HTR-8/SVneo (cell line): Measurements from ENCODE around the gene PALM.
"Not testable (repeated sequence)": the region's sequence is repeated elsewhere in the genome, so short reads cannot be mapped to it uniquely, and the experiment has no call there.

Source experiments
- DNase-seq: peaks from one replicate; pipeline ENCODE4 v3.0.0; 2011; ENCODE audit warnings: low spot score, mixed read lengths; ENCODE audit not compliant: insufficient read length
- FAIRE-seq: peaks from 2 replicates; lab custom pipeline; 2011; peaks lifted over from hg19 to GRCh38; lab: Jason Lieb, UNC

The PALM gene

GRCh38 chr19:729564-729963 lies 20.8 kb downstream of the PALM start:
- not testable (repeated sequence) for FAIRE-seq, DNase-seq

DNA sequence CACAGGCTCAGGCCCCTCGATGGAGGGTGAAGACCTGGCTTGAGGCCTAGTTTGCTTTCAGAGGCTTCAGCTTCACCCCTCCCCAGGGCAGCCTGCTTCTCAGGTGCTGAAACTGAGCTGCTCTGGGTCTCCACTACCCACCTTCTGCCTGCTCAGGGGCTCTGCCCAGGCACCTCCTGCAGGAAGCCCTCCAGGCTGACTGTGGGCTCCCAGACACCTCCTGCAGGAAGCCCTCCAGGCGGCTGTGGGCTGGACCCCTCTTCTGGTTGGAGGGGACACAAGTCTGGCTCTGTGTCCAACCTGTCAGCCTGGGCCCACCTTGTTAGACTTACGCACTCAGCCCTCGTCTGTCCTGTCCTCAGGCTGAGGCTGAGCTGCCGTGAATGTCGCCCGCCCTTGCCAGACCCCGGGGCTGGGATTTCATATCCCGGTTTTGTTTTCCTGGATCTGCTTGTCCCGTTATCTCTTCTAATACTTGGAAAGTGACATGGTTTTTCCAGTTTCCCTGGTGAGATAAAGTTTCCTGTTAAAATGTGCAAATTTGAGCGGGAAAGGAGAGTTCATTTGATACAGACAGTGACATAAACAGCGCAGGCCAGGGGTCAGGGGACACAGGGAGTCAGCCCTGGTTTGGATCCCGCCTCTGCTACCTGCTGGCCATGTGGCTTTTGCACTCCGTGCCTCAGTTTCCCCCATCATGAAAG lies 21.4 kb downstream of the PALM start:
- FAIRE-seq = no peak
- DNase-seq = no peak

DNA sequence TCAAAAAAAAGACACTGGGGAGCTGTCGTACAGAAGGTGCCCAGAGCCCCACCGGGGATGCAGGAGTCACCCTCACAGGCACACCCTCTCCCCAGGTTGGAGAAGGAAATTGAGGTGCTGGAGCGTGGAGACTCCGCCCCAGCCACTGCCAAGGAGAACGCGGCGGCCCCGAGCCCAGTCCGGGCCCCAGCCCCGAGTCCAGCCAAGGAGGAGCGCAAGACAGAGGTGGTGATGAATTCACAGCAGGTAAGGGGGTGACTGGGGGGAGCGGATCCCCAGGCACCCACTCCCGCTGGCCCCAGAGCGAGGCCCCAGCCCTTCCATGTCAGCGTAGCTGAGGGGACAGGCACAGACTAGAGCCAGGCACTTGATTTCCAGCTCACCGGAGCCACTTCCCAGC lies 22.3 kb downstream of the PALM start:
- no peak for FAIRE-seq

DNA sequence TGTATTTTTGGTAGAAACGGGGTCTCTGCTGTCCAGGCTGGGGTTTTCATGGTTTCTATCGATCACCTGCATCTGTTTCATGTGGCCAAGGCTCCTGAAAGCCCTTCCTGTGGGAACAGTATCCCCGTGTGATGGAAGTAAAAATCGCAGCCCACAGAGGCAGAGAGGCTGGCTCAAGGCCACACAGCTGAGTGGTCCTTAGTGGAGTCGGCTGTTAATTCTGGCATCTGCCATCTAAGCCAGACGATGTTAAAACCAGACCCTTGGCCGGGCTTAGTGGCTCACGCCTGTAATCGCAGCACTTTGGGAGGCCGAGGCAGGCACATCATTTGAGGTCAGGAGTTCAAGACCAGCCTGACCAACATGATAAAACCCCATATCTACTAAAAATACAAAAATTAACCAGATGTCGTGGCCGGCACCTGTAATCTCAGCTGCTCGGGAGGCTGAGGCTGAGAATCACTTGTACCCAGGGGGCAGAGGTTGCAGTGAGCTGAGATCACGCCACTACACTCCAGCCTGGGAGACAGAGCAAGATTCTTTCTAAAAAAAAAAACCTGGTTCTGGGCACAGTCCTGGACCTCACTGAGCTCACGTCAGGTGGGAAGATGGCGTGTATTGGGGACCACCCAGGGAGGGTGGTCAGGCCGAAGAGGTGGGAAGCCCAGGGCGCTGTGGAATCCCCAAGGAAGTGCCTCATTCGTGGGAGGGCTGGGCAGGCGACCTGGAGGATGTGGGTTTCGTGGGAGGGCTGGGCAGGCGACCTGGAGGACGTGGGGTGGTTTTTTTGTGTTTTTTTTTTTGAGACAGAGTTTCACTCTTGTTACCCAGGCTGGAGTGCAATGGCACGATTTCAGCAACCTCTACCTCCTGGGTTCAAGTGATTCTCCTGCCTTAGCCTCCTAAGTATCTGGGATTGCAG lies 23.7 kb downstream of the PALM start:
- DNase-seq (no peak), FAIRE-seq (no peak)

More for the DNA sequence above, 22.3 kb downstream of the PALM start:
- no peak for DNase-seq

- no peak for FAIRE-seq
- DNase-seq = no peak
These were observed 26.0 kb downstream of the PALM start for GRCh38 chr19:734716-735115.

- DNase-seq = no peak
- FAIRE-seq = no peak
These were observed 27.4 kb downstream of the PALM start for GRCh38 chr19:736125-736524.

DNA sequence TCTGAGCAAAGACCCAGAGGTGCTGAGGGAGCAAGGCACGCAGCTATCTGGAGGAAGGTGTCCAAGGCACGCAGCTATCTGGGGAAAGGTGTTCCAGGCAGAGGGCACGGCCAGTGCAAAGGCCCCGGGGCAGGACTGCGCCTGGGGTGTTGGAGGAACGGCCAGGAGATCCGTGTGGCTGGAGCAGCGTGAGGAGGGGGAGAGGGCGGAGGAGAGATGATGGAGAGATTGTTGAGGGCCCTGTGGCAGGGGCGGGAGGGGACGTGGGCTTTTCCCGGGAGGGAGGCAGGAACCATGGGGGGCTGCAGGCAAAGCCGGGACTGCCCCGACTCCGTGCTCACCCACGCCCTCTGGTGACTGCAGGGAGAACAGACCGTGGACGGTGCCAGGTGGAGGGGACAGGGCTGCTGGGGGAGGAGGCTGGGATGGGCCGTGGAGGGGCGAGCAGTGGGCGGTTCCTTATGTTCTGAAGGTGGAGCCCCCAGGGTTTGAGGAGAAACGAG lies 28.9 kb downstream of the PALM start:
- FAIRE-seq (no peak), DNase-seq (peak; percentile 43)

- no peak for FAIRE-seq
- no peak for DNase-seq
These were observed 29.9 kb downstream of the PALM start for GRCh38 chr19:738509-739128.

DNA sequence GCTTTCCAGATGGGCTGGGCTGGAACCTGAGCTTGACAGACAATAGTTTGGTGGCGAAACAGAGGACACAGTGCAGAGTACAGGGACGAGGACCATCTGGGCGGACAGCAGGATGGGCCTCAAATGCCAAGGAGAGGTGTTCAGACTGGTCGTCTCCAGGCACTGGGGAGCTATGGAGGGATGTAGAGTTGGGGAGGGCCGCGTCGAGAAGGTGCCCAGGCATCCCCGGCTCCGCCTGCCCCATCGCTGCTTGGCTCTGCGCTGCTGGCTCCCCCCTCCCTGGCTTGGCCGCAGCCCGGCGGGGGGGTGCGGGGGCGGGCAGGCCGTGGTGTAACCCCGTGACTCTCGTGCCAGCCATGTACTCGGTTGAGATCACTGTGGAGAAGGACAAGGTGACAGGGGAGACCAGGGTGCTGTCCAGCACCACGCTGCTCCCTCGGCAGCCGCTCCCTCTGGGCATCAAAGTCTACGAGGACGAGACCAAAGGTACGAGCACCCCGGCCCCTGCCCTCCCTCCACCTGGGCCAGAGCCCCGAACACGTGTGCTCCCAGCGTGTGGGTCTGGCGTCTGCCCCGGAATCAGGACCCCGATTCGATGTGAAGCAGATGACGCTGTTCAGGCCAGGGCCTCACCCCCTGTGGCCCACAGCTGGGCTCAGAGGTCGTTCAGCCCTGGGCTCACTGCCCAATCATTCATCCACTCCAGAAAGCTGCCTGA lies 31.4 kb downstream of the PALM start:
- FAIRE-seq = no peak

DNA sequence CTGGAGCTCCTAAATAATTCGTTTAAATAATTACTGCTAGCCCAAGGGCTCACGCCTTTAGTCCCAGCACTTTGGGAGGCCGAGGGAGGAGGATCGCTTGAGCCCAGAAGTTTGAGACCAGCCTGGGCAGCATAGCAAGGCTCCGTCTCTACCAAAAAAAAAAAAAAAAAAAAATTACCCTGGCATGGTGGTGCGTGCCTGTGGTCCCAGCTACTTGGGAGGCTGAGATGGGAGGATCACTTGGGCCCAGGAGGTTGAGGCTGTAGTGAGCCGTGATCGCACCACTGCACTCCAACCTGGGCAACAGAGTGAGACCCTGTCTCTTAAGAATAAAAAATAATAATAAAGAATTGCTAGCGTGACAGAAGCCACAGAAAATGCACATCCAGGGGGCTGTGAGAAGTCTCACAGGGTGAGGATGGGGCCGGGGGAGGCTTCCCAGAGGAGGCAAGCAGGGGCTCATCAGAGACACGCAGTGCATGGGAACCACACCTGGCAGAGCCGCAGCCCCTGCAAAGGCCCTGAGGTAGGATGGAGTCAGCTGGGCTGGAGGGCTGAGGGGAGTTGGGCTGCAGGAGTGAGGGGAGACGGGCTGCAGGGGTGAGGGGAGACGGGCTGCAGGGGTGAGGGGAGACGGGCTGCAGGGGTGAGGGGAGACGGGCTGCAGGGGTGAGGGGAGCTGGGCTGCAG lies 32.2 kb downstream of the PALM start:
- not testable (repeated sequence) for DNase-seq, FAIRE-seq

More for the DNA sequence above, 31.4 kb downstream of the PALM start:
- DNase-seq = no peak

DNA sequence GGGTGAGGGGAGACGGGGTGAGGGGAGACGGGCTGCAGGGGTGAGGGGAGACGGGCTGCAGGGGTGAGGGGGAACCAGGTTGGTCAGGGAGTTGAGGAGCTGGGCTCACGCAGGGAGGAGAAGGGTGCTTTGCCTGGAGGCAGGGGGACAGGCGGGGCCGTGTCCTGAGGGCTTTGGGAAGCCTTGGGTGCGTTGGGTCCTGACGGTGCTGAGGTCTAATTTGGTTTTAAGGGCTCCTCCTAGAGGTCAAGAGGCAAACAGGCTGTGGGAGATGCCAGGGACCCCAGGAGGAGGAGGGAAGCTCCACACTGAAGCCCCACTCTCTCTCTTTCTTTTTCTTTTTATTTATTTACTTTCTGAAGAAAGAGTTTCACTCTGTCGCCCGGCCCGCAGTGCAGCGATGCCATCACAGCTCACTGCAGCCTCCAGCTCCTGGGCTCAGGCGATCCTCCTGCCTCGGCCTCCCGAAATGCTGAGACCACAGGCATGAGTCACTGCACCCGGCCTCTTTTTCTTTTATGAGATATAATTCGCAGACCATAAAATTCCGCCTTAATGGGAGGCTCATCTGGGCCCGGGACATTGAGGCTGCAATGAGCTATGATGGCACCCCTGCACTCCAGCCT lies 32.9 kb downstream of the PALM start:
- no peak for FAIRE-seq
- peak; percentile 31 for DNase-seq

DNA sequence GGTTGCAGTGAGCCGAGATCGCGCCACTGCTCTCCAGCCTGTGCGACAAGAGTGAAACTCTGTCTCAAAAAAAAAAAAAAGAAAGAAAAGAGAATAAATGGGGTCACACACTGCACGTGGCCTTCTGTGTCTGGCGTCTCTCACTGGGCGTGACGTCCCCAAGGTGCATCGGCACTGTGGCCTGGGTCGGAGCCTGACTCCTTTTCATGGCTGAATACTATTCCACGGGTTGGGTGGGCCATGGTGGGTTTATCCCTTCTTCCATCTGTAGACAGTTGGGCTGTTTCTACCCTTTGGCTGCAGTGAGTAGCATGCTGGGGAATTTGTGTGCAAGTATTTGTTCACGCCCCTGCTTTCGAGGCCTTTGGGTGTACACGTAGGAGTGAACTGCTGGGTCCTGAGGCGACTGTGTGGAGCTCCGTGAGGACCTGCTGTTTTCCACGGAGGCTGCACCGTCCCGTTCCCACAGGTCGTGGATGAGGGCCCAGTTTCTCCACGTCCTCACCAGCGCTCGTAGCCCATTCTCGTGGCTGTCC lies 33.9 kb downstream of the PALM start:
- DNase-seq = no peak
- no peak for FAIRE-seq

DNA sequence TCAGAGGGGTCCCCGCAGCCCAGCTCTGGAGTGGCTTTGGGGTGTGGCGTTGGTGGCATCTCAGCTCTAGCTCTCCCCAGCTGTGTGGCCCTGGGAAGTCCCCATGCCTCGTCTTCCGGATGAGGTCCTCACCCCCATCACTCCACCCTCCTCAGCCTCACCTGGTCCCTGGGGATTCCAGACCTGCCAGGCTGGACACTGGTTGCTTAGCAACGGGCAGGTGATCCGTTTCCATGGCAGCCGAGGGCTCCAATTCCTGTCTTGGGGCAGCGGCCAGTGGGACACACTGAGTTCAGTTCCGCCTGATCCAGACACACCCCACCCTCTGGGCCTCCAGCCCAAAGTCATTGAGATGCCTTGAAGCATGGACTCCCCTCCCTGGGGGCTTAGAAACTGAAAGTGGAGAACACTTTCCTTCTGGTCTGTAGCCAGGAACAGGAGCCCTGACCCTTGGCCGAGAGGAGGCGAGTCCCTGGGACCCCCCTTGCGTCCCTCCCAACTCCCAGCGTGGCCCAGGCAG lies 34.5 kb downstream of the PALM start:
- FAIRE-seq (no peak), DNase-seq (no peak)

DNA sequence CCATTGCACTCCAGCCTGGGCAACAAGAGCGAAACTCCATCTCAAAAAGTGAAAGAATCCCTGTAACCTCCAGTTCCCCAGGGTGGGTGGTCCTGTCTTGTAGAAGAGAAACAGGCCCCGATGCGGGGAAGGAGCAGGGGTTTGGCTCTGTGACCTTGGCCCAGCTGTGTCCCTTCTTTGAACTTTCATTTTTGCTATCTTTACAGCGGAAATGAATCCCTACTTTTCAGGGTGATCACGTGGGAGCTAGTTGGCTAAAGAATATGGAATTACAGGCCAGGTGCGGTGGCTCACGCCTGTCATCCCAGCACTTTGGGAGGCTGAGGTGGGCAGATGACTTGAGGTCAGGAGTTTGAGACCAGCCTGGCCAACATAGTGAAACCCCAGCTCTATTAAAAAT lies 36.4 kb downstream of the PALM start:
- FAIRE-seq, DNase-seq: not testable (repeated sequence)

DNA sequence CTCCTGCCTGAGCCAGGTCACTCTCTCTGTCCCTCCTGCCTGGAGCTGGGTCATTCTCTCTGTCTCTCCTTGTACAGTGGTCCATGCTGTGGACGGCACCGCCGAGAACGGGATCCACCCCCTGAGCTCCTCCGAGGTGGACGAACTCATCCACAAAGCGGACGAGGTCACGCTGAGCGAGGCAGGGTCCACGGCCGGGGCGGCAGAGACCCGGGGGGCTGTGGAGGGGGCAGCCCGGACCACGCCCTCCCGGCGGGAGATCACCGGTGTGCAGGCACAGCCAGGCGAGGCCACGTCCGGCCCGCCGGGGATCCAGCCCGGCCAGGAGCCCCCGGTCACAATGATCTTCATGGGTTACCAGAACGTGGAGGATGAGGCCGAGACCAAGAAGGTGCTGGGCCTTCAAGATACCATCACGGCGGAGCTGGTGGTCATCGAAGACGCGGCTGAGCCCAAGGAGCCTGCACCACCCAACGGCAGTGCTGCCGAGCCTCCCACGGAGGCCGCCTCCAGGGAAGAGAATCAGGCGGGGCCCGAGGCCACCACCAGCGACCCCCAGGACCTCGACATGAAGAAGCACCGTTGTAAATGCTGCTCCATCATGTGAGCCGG lies 37.6 kb downstream of the PALM start:
- no peak for FAIRE-seq
- no peak for DNase-seq

DNA sequence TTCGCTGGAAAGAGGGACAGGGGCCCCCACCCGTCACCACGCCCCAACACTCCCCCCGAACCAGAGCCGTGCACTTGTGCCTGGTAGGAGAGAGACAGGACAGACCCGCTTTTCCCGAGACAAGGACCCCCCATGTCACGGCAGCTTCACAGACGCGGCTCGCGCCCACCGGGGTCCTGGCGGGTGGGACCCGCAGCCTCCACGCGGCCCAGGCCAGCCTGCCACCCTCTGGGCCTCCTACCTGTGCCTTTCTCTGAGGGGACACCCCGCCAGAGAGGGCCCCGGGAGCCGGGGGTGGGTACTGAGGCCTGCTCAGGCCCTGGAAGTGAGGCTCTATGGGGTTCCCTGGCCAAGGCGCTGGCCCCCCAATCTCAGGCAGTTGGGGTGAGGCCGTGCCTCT lies 38.2 kb downstream of the PALM start:
- DNase-seq (no peak), FAIRE-seq (no peak)

- DNase-seq (no peak), FAIRE-seq (no peak)
These were observed 38.9 kb downstream of the PALM start for GRCh38 chr19:747432-748273.
